BE2C (cell line): ENCODE measurements around the gene MAL.

Source experiments
- DNase-seq: peaks from one replicate; pipeline ENCODE4 v3.0.0-alpha.2; 2020
- H3K27me3 ChIP-seq: fragments of 250-450 bp; sonication (Bioruptor Pico); 2 replicates; pipeline ENCODE4 v1.5.1; 2020; ENCODE audit warnings: mild to moderate bottlenecking
- H3K36me3 ChIP-seq: fragments of 250-450 bp; sonication (Bioruptor Pico); 2 replicates; pipeline ENCODE4 v1.5.1; 2020; ENCODE audit warnings: mild to moderate bottlenecking
- H3K4me1 ChIP-seq: fragments of 250-450 bp; sonication (Bioruptor Pico); 2 replicates; pipeline ENCODE4 v1.5.1; 2020
- H3K4me3 ChIP-seq: 2 replicates; pipeline ENCODE4 v1.5.1; 2011; ENCODE audit warnings: low read depth, low read length
- H3K9me3 ChIP-seq: fragments of 250-450 bp; sonication (Bioruptor Pico); 2 replicates; pipeline ENCODE4 v1.5.1; 2020
- TF ChIP-seq, protein P1 (sequence below): IDR thresholded peaks from 2 replicates; pipeline ENCODE4 v1.5.1; 2012; ENCODE audit warnings: mild to moderate bottlenecking, low read depth, low read length

Gene MAL

DNA sequence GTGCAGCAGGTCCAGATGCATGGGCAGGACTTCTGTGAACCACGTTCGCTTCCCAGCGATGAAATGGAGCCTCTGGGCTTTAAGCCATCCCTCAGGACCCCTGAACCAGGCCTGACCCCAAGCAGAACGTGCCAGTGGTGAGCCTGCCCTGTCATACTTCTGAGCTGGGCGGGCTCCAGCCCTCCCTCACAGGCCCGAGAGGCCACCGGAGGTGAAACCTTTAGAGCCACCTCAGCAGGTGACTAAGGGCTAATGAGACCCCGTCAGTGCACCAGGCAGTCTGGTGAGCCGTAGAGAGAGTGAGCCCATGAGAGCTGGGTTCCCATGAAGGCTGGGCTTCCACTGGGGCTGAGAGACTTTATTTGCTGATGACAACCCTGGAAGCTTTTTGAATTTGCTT is 8.9 kb upstream of the MAL start:
- DNase-seq = no peak
- H3K36me3 ChIP-seq = no peaks in the 10 kb centered on the region
- no peaks in the 10 kb centered on the region for H3K4me1 ChIP-seq

DNA sequence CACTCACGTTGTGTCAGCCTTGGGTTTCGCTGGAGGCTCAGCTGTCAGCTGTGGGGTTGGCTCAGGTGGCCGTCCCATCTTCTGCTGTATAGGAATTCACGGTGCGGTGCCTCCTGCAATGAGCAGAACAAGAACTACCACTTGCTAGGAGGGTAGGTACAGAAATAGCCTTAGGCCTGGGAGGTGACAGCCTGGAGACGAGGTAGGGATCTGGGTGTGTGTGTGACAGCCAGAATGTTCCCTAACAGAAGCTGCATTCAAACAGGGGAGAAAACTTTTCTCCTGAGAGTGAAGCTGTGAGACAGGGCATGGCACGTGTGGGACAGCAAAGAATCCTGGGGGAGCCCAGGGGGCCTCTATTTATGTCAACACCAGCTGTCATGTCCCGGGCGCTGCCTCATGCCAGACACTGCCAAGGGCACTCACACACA is 8.4 kb upstream of the MAL start:
- TF ChIP-seq, protein P1, sequence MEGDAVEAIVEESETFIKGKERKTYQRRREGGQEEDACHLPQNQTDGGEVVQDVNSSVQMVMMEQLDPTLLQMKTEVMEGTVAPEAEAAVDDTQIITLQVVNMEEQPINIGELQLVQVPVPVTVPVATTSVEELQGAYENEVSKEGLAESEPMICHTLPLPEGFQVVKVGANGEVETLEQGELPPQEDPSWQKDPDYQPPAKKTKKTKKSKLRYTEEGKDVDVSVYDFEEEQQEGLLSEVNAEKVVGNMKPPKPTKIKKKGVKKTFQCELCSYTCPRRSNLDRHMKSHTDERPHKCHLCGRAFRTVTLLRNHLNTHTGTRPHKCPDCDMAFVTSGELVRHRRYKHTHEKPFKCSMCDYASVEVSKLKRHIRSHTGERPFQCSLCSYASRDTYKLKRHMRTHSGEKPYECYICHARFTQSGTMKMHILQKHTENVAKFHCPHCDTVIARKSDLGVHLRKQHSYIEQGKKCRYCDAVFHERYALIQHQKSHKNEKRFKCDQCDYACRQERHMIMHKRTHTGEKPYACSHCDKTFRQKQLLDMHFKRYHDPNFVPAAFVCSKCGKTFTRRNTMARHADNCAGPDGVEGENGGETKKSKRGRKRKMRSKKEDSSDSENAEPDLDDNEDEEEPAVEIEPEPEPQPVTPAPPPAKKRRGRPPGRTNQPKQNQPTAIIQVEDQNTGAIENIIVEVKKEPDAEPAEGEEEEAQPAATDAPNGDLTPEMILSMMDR = no peak
- no peak for DNase-seq
- no peaks in the 10 kb centered on the region for H3K9me3 ChIP-seq

More for the DNA sequence above, 8.9 kb upstream of the MAL start:
- no peak overlapping the region for H3K4me3 ChIP-seq
- TF ChIP-seq, protein P1 = no peak
- no peaks in the 10 kb centered on the region for H3K27me3 ChIP-seq
- no peaks in the 10 kb centered on the region for H3K9me3 ChIP-seq

DNA sequence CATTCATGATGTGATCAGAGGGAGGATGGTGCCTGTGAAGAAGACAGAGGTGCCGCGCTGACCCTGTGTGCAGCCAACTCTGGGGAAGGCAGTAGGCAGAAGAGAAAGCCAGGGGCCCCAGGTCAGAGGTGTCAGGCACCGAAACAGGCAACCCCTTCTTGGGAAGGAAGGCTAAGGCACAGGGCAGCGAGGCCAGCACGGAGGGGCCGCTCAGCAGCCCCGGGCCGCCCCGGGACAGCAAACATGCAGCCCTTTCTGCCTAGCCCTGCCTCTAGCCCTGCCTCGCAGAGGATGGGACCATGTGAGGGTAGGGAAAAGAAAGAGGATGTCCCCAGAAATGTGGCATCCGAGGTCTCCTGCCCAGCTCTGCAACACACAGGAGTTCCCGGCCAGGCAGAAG is 7.7 kb upstream of the MAL start:
- Histone ChIP-seq H3K27me3 (no peaks in the 10 kb centered on the region), H3K9me3 (no peaks in the 10 kb centered on the region), H3K4me3 (no peak overlapping the region), H3K36me3 (no peaks in the 10 kb centered on the region), H3K4me1 (no peaks in the 10 kb centered on the region)
- TF ChIP-seq, protein P1 = no peak
- no peak for DNase-seq

More for the DNA sequence above, 8.4 kb upstream of the MAL start:
- H3K36me3 ChIP-seq = no peaks in the 10 kb centered on the region
- no peaks in the 10 kb centered on the region for H3K27me3 ChIP-seq
- no peak overlapping the region for H3K4me3 ChIP-seq
- H3K4me1 ChIP-seq = no peaks in the 10 kb centered on the region

DNA sequence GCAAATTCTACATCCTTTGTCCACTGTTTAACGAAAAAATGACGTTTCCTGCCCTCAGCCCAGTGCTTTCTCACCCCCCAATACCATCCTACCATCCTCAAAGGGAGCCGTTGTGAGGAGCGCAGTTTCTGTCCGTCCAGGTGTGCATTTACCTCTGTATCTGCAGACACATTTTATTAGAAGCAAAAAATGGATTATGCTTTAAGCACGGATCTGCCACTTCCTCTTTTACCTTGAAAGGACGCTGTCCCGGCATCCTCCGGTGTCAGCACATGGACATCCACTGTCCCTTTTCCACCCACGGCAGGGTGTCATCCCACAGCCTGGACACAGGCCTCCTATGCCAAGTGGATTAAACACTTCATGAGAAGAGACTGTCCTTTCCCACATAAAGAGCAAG is 7.2 kb upstream of the MAL start:
- TF ChIP-seq, protein P1 = no peak
- Histone ChIP-seq H3K9me3 (no peaks in the 10 kb centered on the region), H3K4me3 (no peak overlapping the region), H3K27me3 (peaks cover under 1% of the 10 kb centered on the region; the same call in 1 of the 2 replicates), H3K36me3 (no peaks in the 10 kb centered on the region), H3K4me1 (no peaks in the 10 kb centered on the region)
- DNase-seq = no peak

DNA sequence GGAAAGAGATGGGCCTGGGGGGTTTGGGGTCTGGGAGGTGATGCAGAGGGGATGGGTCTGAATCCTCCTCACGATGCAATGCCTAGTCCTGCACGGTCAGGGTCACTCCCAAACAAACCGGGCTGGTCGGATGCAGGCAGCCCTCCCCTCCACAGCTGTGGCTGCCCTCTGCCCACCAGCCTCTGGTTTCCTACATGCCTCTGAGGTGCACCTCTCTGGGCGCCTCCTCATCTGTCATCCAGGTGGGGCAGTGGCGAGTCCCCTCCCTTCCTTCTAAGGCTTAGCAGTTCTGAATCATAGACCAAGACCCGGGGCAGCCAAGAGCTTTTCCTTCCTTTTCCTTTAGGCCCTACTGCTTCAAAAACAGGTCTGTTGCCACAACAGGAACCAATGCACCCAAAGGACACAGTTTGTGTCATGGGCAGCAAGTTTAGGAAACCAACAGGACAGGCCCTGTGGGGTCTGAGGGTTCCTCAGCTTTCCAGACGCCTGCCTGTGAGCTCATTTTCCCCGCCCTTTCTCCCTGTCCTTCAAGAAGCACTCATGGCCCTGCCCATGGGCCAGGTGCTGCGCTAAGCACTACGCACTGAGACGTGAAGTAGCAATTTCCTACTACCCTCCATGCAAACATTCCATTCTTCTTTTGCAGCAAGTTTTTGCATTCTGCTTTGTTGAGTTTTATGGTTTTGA is 6.5 kb upstream of the MAL start:
- DNase-seq = no peak
- Histone ChIP-seq H3K36me3 (no peaks in the 10 kb centered on the region), H3K4me3 (no peak overlapping the region), H3K9me3 (no peaks in the 10 kb centered on the region), H3K4me1 (no peaks in the 10 kb centered on the region), H3K27me3 (peaks cover 3% of the 10 kb centered on the region; the same call in 1 of the 2 replicates)
- TF ChIP-seq, protein P1 = no peak

DNA sequence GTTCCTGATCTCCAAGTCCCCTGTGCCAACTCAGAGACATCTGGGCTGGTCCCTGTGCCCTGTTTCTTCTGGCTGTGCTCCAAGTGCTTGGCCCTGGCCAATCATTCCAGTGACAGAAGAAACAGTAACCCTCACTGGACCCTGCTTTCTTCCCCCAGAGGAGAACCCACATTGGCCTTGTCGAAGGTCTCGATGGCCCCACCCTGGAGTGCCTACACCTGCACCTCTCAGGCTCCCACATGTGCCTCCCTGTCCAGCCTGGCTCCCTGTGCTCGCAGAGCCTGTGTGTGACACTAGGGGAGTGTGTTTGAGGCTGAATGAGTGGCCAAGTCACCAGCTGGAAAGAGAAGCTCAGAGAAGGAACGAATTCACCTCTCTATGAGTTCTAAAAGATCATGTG is 5.9 kb upstream of the MAL start:
- H3K4me3 ChIP-seq = no peak overlapping the region
- TF ChIP-seq, protein P1 = no peak
- no peaks in the 10 kb centered on the region for H3K4me1 ChIP-seq
- no peak for DNase-seq
- H3K9me3 ChIP-seq = no peaks in the 10 kb centered on the region
- no peaks in the 10 kb centered on the region for H3K36me3 ChIP-seq
- peaks cover 9% of the 10 kb centered on the region for H3K27me3 ChIP-seq
